ENCODE measurements around the gene PPM1F. TPM values are rescaled to one million over a fixed set of nuclear protein-coding genes. Genes with fewer than 3 reads are reported as not detected.

The PPM1F gene
- total RNA-seq, 2 experiments from 2014 or later, result 31.4 to 32.9 TPM

DNA sequence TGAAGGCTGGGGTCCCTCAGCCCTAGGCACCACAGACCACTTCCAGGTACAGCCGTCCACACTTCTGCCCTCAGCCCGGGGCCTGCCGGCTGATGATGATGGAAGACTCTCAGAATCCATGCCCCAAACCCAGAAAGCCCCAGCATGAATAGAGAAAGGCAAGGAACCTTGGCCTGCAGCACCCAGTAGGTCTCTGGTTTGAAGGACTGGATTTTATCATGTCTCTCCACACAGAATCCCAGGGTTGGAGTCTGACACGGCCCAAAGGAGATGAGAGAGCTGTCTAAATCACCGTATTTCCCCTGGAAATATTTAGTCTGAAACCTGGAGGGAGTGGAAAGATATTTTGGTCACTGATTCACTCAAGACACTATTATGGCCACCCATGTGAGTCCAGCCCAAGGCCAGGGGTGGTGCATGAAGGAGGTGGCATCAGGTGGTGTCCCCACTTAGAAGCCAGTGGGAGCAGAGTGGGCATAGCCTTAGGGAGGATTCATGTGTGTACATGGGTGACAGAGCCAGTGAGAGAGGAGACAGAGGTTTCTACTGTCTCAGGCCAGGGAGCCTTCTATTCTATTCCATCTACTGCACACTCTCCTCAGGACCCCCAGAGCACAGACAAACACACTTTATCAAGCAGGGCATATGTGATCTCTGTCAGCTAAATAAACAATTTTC, 15.9 kb upstream of the PPM1F start:
- Mint-ChIP-seq H3K4me3 (no peak overlapping the region), H3K9me3 (no peaks in the 10 kb centered on the region), H3K36me3 (peaks cover 17% of the 10 kb centered on the region), H3K27ac (no peak overlapping the region), H3K27me3 (no peaks in the 10 kb centered on the region), H3K4me1 (no peaks in the 10 kb centered on the region)
- DNase-seq, result no peak

DNA sequence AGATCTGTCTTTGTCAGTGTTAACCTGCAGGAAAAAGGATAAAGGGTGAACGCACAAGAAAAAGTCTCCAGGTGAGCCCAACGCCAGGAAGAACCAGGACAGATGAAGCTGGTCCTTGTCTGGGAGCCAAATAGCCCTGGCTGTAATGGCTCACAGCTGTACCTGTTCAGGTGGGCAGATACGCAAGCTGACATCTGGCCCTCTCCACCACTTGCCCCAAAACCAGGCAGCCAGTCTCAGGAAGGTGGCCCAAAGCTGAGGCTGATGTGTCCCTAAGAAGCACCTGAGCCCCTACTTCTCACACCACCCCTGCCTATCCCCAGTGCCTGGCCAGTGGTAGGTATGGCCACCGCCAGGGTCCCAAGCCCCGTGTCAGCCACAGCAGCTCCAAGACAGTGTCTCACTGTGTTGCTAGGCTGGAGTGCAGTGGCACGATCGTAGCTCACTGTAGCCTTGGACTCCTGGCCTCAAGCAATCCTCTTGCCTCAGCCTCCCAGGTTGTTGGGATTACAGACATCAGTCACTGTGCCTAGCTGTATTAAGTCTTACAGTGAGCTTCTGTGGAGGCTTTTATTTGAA, 15.1 kb upstream of the PPM1F start:
- no peak overlapping the region for H3K27ac Mint-ChIP-seq
- no peaks in the 10 kb centered on the region for H3K4me1 Mint-ChIP-seq
- H3K27me3 Mint-ChIP-seq, result no peaks in the 10 kb centered on the region
- no peak overlapping the region for H3K4me3 Mint-ChIP-seq
- no peak for DNase-seq
- H3K36me3 Mint-ChIP-seq, result peaks cover 20% of the 10 kb centered on the region
- H3K9me3 Mint-ChIP-seq, result no peaks in the 10 kb centered on the region

DNA sequence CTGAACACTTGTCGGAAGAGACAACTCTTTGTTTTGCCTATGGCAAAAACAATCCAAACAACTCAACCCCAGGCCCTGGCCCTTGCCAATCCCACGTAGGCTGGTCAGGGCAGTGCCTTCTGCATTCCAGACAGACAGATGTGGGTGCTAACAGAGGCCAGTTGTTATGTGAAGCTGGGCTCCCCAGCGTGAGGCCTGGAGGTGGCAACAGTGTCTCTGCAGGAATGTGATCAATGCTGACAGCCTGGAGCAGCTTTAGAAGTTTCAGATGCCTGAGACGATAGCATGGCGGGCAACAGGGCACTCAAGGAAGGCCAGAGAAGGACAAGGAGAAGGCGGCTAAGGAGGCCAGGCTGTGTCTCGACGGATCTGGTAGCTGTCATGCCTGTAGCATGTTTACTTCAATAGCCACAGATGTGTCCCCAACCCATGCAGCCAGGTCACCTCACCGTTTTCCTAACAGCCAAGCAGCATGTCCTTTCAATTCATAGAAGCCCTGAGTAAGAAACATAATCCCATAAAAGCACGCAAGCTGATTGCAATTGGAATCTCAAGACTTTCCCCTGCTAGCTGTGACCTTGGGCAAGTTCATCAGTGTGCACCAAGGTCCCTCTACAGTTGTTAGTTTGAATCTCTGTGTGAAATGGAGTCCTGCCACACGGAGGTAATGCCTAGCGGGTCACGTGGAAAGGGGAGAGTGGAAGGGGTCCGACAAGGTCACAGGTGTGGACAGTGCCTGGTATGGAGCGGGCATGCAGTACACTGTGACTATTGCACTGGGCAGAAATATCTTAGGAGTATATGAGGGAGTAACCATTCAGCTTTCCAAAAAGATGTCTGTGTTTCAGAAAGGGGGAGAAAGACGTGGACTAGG, 14.2 kb upstream of the PPM1F start:
- no peak overlapping the region for H3K27ac Mint-ChIP-seq
- no peak overlapping the region for H3K4me3 Mint-ChIP-seq
- H3K4me1 Mint-ChIP-seq, result no peaks in the 10 kb centered on the region
- DNase-seq, result no peak
- H3K36me3 Mint-ChIP-seq, result peaks cover 17% of the 10 kb centered on the region
- H3K27me3 Mint-ChIP-seq, result no peaks in the 10 kb centered on the region
- no peaks in the 10 kb centered on the region for H3K9me3 Mint-ChIP-seq

DNA sequence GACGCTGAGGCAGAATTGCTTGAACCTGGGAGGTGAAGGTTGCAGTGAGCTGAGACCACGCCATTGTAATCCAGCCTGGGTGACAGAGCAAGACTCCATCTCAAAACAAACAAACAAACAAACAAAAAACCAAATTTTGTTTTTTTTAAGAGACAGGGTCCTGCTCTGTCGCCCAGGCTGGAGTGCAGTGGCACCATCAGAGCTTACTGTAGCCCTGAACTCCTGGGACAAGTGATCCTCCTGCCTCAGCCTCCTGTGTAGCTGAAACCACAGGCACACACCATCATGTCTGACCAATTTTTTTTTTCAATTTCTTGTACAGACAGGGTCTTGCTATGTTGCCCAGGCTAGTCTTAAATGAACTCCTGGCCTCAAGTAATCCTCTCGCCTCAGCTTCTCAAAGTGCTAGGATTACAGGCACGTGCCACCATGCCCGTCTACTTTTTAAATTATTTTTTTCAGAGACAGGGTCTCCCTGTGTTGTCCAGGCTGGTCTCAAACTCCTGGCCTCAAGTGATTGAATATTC, 13.2 kb upstream of the PPM1F start:
- peaks cover 16% of the 10 kb centered on the region for H3K36me3 Mint-ChIP-seq
- H3K4me3 Mint-ChIP-seq, result no peak overlapping the region
- H3K9me3 Mint-ChIP-seq, result no peaks in the 10 kb centered on the region

DNA sequence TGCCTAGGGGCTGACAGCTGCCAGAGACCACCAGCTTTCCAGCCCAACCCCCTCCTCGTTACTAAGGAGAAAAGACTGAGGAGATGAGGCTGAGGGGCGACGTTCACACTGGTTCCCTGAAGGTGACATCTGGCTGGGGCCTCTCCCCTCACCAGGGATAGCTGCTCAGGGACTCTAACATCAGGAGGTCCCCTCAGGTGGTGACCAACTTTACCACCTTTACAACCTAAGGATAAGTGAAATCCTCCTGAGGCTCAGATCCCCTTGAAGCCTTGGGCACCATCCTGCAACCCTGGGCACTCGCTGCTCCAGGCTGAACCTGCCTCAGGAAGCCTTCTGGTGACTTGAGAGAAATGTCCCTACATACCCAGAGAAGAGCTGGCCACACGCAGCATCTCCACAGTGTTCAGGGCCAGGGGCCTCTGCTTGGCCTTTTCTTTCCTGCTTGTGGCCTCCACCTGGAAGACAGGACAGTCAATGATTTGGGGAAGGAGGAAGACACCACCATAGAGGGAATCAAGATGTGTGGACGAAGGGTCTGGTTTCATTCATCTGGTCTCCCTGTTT, 12.4 kb upstream of the PPM1F start:
- no peak for DNase-seq
- Mint-ChIP-seq H3K27ac (no peak overlapping the region), H3K4me3 (no peak overlapping the region), H3K9me3 (no peaks in the 10 kb centered on the region), H3K36me3 (peaks cover 11% of the 10 kb centered on the region), H3K4me1 (no peaks in the 10 kb centered on the region), H3K27me3 (no peaks in the 10 kb centered on the region)

More for the DNA sequence above, 13.2 kb upstream of the PPM1F start:
- Mint-ChIP-seq H3K27ac (no peak overlapping the region), H3K27me3 (no peaks in the 10 kb centered on the region), H3K4me1 (no peaks in the 10 kb centered on the region)
- no peak for DNase-seq

DNA sequence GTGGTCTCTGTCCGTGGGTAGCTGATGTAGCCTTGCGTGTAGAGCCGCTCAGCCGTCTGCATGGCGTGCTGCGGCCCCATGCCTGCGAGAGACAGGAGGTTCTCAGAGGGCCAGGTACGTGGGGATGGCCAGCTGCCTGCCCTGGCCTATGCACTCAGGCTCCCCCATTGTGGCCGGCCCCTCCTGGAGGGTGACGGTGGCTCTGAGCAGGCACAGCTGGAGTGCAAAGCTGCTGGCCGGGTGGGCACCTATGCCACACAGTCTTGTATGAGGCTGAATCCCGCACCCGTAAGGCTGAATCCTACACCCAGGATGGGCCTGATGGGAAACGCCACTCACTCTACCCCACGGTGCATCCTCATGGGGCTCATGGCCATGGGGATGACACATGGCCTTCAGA, 11.6 kb upstream of the PPM1F start:
- H3K4me3 Mint-ChIP-seq, result no peak overlapping the region
- H3K36me3 Mint-ChIP-seq, result peaks cover 13% of the 10 kb centered on the region
- no peaks in the 10 kb centered on the region for H3K27me3 Mint-ChIP-seq
- no peaks in the 10 kb centered on the region for H3K9me3 Mint-ChIP-seq
- no peak for DNase-seq
- H3K27ac Mint-ChIP-seq, result no peak overlapping the region
- H3K4me1 Mint-ChIP-seq, result no peaks in the 10 kb centered on the region

DNA sequence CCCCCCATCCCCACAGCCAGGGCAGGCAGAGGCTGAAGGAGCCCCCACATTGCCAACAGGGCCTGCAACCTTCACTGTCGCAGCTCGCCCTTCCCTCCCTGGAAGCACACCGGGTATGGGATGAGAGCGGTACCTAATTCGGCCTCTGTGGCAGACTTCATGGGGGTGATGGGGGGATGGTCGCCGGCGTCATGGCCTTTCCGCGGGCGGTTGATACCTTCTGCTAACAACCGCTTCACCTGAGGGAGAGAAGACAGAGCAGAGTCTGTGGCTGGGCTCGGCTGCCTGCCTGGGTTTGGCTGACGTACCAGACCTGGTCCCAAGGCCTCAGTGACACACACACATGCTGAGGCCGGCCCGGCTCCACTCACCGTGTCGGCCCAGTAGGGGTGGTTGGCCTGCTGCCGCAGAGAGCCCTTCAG, 11.2 kb upstream of the PPM1F start:
- H3K36me3 Mint-ChIP-seq, result peaks cover 13% of the 10 kb centered on the region
- DNase-seq, result no peak
- H3K4me1 Mint-ChIP-seq, result no peaks in the 10 kb centered on the region
- no peak overlapping the region for H3K27ac Mint-ChIP-seq
- no peak overlapping the region for H3K4me3 Mint-ChIP-seq
- no peaks in the 10 kb centered on the region for H3K9me3 Mint-ChIP-seq
- H3K27me3 Mint-ChIP-seq, result no peaks in the 10 kb centered on the region

DNA sequence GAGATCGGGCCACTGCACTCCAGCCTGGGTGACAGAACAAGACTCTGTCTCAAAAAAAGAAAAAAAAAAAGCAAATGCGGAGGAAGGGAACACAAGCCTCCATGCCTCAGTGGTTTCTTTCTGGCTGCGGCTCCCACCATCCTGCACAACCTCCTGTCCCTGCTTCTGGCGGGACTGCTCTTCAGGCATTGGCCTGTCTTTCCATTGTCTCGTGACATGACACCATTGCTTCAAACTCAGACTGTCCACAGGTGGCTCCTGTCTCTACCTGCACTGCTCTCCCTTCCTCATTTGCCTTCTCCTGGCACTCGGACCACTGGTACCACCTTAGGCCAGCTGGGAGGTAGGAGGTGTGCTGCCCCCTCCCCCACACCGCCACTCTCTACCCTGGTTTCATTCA, 10.6 kb upstream of the PPM1F start:
- H3K27ac Mint-ChIP-seq, result no peak overlapping the region
- H3K4me3 Mint-ChIP-seq, result no peak overlapping the region
- no peaks in the 10 kb centered on the region for H3K27me3 Mint-ChIP-seq
- no peaks in the 10 kb centered on the region for H3K9me3 Mint-ChIP-seq
- no peaks in the 10 kb centered on the region for H3K4me1 Mint-ChIP-seq
- no peak for DNase-seq
- peaks cover 9% of the 10 kb centered on the region for H3K36me3 Mint-ChIP-seq

DNA sequence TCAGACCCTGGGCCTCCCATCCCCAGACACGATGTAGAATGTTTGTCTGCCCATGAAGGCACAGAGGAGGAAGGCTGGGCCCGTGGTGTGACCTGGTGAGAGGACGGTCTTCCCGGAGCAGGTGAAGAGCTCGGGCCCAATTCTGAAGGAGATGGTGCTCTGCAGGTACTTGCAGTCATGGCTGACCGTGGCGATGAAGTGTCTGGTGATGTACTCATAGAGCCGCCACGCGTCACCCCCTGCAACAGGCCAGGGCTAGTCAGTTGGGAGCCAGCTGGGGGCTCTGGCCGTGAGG, 10.0 kb upstream of the PPM1F start:
- no peak for DNase-seq
- Mint-ChIP-seq H3K27ac (no peak overlapping the region), H3K4me3 (no peak overlapping the region), H3K9me3 (no peaks in the 10 kb centered on the region), H3K4me1 (no peaks in the 10 kb centered on the region), H3K27me3 (no peaks in the 10 kb centered on the region), H3K36me3 (peaks cover 9% of the 10 kb centered on the region)

DNA sequence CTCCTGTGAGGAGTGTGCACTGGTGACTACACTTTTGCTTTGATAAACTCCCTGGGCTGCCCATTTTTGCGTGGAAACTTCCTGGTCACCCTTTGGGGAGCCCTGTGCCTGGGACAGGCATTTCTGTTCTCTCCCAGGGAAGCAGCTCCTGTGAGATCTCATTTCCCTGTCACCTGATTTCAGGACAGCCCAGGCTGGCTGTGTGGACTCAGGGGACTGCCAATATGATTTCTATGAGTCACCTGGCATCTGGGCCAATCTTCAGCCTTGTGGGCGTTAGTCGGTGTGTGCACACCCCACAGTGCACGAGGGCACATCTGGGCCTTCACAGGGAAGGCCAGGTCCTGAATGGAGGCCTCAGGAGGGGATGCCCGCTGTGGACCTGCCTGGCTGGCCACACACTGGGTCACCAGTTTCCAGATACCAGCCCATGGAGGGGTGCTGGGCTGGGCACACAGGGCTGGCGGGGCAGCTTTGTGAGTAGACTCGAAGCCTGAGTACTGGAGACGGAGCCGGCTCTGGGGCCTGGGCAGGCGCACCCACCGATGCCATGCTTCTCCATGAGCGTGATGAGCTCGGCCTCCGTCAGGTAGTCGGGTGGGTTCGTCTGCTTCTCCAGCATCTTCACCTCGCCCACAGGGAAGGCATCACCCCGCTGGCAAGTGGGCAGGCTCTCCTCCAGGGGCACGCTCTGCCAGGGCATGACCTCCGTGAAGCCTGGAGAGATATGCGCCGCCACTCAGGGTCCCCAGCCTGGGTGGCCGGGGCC, 9.4 kb upstream of the PPM1F start:
- no peak overlapping the region for H3K27ac Mint-ChIP-seq
- DNase-seq, result no peak
- H3K36me3 Mint-ChIP-seq, result peaks cover 9% of the 10 kb centered on the region
- no peaks in the 10 kb centered on the region for H3K27me3 Mint-ChIP-seq
- no peaks in the 10 kb centered on the region for H3K9me3 Mint-ChIP-seq
- H3K4me3 Mint-ChIP-seq, result no peak overlapping the region
- no peaks in the 10 kb centered on the region for H3K4me1 Mint-ChIP-seq

DNA sequence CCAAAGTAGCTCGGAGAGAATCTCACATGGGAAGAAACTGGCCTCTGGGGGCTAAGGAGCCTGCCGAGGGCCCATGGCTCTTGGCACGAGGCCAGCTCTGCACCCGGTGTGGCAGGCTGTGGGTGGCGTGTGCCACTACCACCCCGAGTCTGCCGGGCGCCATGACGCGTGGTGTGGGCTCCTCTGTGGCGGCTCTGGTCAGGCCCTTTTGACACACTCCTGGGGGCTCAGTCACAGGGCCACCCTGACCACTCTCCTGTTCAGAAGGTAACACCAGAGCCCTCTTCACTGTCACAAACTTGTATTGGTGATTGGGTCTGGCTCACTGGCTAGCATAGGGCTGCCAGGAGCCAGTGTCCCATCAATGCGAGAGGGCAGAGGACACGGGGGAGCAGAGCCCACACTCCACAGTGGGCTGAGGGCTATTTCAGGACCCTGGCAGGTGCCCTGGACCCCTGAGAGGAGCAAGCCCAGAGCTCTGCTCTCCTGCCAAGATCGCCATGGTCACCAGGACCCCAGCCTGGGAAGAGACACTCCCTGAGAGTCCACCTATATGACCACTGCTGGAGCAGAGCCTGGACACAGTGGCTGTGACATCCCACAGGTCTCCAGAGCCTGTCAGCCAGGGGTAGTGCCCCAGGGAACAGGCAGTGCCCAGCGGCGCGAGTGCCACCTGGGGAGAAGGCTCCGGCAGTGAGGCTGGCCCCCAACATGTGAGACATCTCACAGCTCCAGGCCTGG, 8.6 kb upstream of the PPM1F start:
- Mint-ChIP-seq H3K4me3 (no peak overlapping the region), H3K36me3 (peaks cover 7% of the 10 kb centered on the region), H3K27ac (no peak overlapping the region), H3K27me3 (no peaks in the 10 kb centered on the region), H3K4me1 (no peaks in the 10 kb centered on the region), H3K9me3 (no peaks in the 10 kb centered on the region)
- no peak for DNase-seq

DNA sequence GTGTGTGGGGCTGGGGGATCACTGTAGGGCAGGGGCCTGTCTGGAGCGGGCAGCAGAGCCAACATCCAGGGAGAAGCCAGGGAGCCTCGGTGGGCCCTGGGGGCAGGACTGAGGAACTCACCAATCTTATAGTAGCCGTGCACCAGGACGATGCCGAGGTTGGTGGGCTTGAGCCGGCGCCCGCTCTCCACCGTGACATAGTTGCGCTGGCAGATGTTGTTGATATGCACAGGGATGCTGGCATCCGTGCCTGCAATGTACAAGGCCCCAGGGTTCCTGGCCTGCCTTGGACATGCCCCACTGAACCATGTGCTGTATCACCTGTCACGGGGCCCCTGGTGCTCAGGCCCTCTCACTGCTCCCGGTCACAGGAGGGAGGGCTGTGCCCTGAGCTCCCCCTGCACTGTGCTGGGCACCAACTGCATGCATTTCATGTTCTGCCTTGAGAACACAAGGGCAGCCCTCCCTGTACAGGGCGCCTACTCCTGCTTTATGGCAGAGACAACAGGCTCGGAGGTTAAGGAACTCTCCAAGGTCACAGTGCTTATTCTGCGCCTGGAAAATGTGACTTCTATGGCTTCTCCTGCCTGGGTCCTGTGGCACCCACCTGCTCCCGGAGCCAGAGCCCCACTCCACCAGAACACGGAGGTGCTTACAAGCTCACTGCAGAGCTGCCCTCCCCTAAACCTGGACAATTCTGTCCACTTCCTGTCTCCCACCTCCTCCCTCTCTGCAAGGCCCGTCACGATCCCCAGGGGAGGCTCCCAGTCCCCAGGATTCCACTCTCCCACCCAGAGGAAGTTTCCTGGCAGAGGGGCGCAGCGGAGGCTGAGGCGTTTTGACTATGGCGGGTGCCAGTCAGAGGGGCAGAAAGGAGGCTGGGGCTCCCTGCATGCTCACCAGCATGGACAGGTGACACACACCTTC, 7.8 kb upstream of the PPM1F start:
- Mint-ChIP-seq H3K4me1 (no peaks in the 10 kb centered on the region), H3K36me3 (peaks cover 7% of the 10 kb centered on the region), H3K9me3 (no peaks in the 10 kb centered on the region), H3K27me3 (no peaks in the 10 kb centered on the region), H3K4me3 (no peak overlapping the region), H3K27ac (no peak overlapping the region)
- no peak for DNase-seq

DNA sequence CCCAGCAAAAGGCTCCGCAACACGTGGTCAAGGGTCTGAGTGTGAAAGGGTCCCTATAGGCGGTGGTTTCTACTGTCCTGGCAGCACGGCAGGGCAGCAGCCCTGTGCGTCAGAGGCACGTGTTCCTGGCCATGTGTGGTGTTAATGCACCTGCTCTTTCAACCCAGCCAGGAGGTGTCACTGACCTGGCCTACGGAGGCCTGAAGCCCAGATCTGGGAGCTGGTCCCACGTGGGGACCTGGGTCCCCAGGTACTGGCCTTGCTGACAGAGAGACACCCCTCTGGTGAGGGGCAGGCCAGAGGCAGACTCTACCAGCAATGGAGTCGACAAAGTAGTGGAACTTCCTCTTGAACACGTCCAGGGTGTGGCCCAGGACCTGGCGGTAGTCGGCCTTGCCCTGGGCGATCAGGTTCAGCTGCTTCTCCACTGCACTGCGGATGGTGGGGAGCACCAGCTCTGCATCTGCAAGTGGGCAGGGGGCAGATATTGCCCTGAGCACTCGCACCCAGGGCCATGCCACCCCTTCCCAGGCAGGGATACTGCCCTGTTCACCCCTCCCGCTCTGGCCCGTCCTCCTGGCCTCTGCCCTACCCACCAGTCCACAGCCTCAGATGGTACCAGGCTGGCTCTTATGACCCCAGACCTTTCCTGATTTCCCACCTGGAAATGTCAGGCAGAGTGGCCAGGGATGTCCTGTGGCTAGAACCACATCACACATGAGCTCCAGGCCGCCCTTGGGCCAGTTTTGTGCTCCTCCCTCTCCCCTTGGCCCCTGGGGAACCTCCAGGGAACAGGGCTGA, 6.8 kb upstream of the PPM1F start:
- DNase-seq, result no peak
- H3K27ac Mint-ChIP-seq, result no peak overlapping the region
- H3K27me3 Mint-ChIP-seq, result no peaks in the 10 kb centered on the region
- no peak overlapping the region for H3K4me3 Mint-ChIP-seq
- H3K36me3 Mint-ChIP-seq, result peaks cover 7% of the 10 kb centered on the region
- H3K4me1 Mint-ChIP-seq, result no peaks in the 10 kb centered on the region
- H3K9me3 Mint-ChIP-seq, result no peaks in the 10 kb centered on the region

Measured in activated naive CD8-positive, alpha-beta T cell treated with anti-CD3 and anti-CD28 coated beads for 36 hours (primary cell).